Transverse colon (tissue), 4 donors: ENCODE data around the gene NOC2L. TPM values are rescaled to one million over a fixed set of nuclear protein-coding genes. Genes with fewer than 3 reads are reported as not detected.

Experiments
- DNase-seq: peaks from one replicate; pipeline ENCODE4 v3.0.0-alpha.2; 2019
- H3K27ac ChIP-seq, 4 donors: fragments of 200-600 bp; sonication (generic); 2 replicates each; pipeline ENCODE4 v1.5.1; 2016 to 2018; ENCODE audit warnings: inconsistent platforms in 4 of 4
- H3K27me3 ChIP-seq: fragments of 200-600 bp; sonication (generic); 2 replicates; pipeline ENCODE4 v1.5.1; 2017; ENCODE audit warnings: inconsistent platforms
- H3K36me3 ChIP-seq, 4 donors: fragments of 200-600 bp; sonication (generic); 2 replicates each; pipeline ENCODE4 v1.5.1; 2017 to 2019; ENCODE audit warnings: inconsistent platforms in 4 of 4
- H3K4me1 ChIP-seq, 4 donors: fragments of 200-600 bp; sonication (generic); 2 replicates each; pipeline ENCODE4 v1.5.1; 2017 to 2020; ENCODE audit warnings: inconsistent platforms in 4 of 4
- H3K4me3 ChIP-seq, 4 donors: fragments of 200-600 bp; sonication (generic); 1 replicate in 1 of 4; 2 replicates in 3 of 4; pipeline versions ENCODE4 v1.5.1 to v1.6.1; 2017 to 2019; ENCODE audit warnings: inconsistent platforms in 4 of 4
- H3K9me3 ChIP-seq, 2 donors: fragments of 200-600 bp; sonication (generic); 2 replicates each; pipeline ENCODE4 v1.5.1; 2017 to 2019; ENCODE audit warnings: inconsistent platforms in 2 of 2
- CTCF ChIP-seq, 5 experiments: fragments of 200-600 bp in 3 of 5; fragments of 450-650 bp in 2 of 5; sonication (generic) in 3 of 5; IDR thresholded peaks; 1 replicate in 2 of 5; 2 replicates in 3 of 5; pipeline ENCODE4 v1.5.1; 2016 to 2017; ENCODE audit warnings: antibody characterized with exemption in 5 of 5, inconsistent platforms in 3 of 5, mild to moderate bottlenecking in 2 of 5, moderate library complexity in 1 of 5
- EP300 ChIP-seq: sonication (generic); formaldehyde crosslinking; IDR thresholded peaks from one replicate; pipeline ENCODE4 v1.6.1; 2017; ENCODE audit warnings: antibody characterized with exemption, low read depth
- POLR2A ChIP-seq: fragments of 450-650 bp; IDR thresholded peaks from one replicate; pipeline ENCODE4 v1.6.1; 2016; ENCODE audit warnings: antibody characterized with exemption, mild to moderate bottlenecking, moderate library complexity
- POLR2AphosphoS5 ChIP-seq, 3 donors: sonication (generic); formaldehyde crosslinking; IDR thresholded peaks; one replicate each; pipeline ENCODE4 v1.6.1; 2016; ENCODE audit warnings: antibody characterized with exemption in 3 of 3
- WGBS, 2 donors: methylation state at CpG; one replicate each; pipeline ENCODE4 v1.1.5; 2018; ENCODE audit warnings: low coverage in 1 of 2; 5-methylcytosine and 5-hydroxymethylcytosine counted together
- in situ Hi-C, 4 donors: fragments of 200-750 bp; cut with MboI; loops; one replicate each; pipeline versions ENCODE4 v1.15.0 to v1.15.1; 2017; ENCODE audit warnings: low sequenced_read_pairs in 3 of 4, low pct_ligation_motif_present in 1 of 4, low pct_unique_long_range_greater_than_20kb in 1 of 4
- intact Hi-C: fragments of 100-400 bp; cut with DNase I; formaldehyde crosslinking; loops from one replicate; pipeline ENCODE4 v1.15.1; 2023; ENCODE audit warnings: low total_unique reads
- total RNA-seq, 4 donors: library from RNA; depleted of rRNA; stranded (reverse); fragments of >200 nt; gene quantifications; one replicate each; pipeline ENCODE4 v1.1.0, GENCODE V29; 2016

NOC2L gene
- total RNA-seq, 4 donors from 2014 or later: 17.6 to 50.4 (median 31.6) TPM

- no peak for DNase-seq
- Histone ChIP-seq H3K27ac (no peak overlapping the region), H3K36me3 (no peaks in the 10 kb centered on the region), H3K4me3 (no peak overlapping the region), H3K27me3 (peaks cover 83% of the 10 kb centered on the region), H3K4me1 (peaks cover 0 to 29% (median 11%) of the 10 kb centered on the region in 4 donors), H3K9me3 (no peaks in the 10 kb centered on the region)
- TF ChIP-seq EP300: no peak
- TF ChIP-seq POLR2AphosphoS5 (IDR thresholded peaks at IDR 0.05): no peak
- no peak for TF ChIP-seq CTCF (IDR thresholded peaks at IDR 0.05)
- TF ChIP-seq POLR2A: no peak
- 43 to 57% methylated on average over 5 to 15 of the region's 15 CpGs for WGBS, 2 donors
- intact Hi-C loops (loop anchor here (5.0 kb wide), 1 partner anchor 55 kb away; the partner anchor contains the start of gene PLEKHN1), in situ Hi-C loops (no loop called here)
Observed at GRCh38 chr1:911875-912739, 46.9 kb downstream of the NOC2L start.

GRCh38 chr1:910881-911721 is 48.0 kb downstream of the NOC2L start:
- intact Hi-C loops: loop anchor here (5.0 kb wide), 1 partner anchor 56 kb away; the partner anchor contains the start of gene PLEKHN1
- in situ Hi-C loops: no loop called here
- Histone ChIP-seq H3K27ac (no peak overlapping the region), H3K4me1 (peaks cover 0 to 29% (median 14%) of the 10 kb centered on the region in 4 donors), H3K27me3 (peaks cover 75% of the 10 kb centered on the region), H3K36me3 (no peaks in the 10 kb centered on the region), H3K9me3 (no peaks in the 10 kb centered on the region), H3K4me3 (no peak overlapping the region)
- TF ChIP-seq POLR2AphosphoS5 (IDR thresholded peaks at IDR 0.05): no peak
- no peak for TF ChIP-seq POLR2A
- no peak for TF ChIP-seq CTCF (IDR thresholded peaks at IDR 0.05)
- TF ChIP-seq EP300: no peak
- 46 to 65% methylated on average over 5 to 25 of the region's 25 CpGs for WGBS, 2 donors
- peak; percentile 5 for DNase-seq

GRCh38 chr1:910311-910880 is 48.7 kb downstream of the NOC2L start:
- DNase-seq: no peak
- Histone ChIP-seq H3K4me1 (peaks cover 0 to 36% (median 17%) of the 10 kb centered on the region in 4 donors), H3K27ac (no peak overlapping the region), H3K9me3 (no peaks in the 10 kb centered on the region), H3K27me3 (peaks cover 75% of the 10 kb centered on the region), H3K4me3 (peak overlapping the region in 2 of 4 donors; percentile 7 to 14), H3K36me3 (no peaks in the 10 kb centered on the region)
- in situ Hi-C loops (no loop called here), intact Hi-C loops (loop anchor here (5.0 kb wide), 1 partner anchor 57 kb away; the partner anchor contains the start of gene PLEKHN1)
- TF ChIP-seq CTCF (IDR thresholded peaks at IDR 0.05): no peak
- no peak for TF ChIP-seq POLR2A
- no peak for TF ChIP-seq POLR2AphosphoS5 (IDR thresholded peaks at IDR 0.05)
- no peak for TF ChIP-seq EP300
- 32% methylated on average over 24 of the region's 29 CpGs; no CpG with 5 or more reads in 1 of the 2 donors for WGBS, 2 donors
